Neuronal stem cell (in vitro differentiated cells): ENCODE data around the gene RSPH6A.

Experiments
- DNase-seq: peaks from one replicate; pipeline ENCODE4 v3.0.0-alpha.2; 2013; ENCODE audit warnings: low spot score
- H2AFZ ChIP-seq: one replicate; pipeline ENCODE4 v1.6.1; 2013; ENCODE audit warnings: mild to moderate bottlenecking, low read length, inconsistent platforms
- H2AK5ac ChIP-seq: 2 replicates; pipeline ENCODE4 v1.6.1; 2013; ENCODE audit warnings: low read depth, mild to moderate bottlenecking, inconsistent platforms, low read length, moderate library complexity, mixed read lengths
- H2BK120ac ChIP-seq: 2 replicates; pipeline ENCODE4 v1.6.1; 2013; ENCODE audit warnings: low read depth, mild to moderate bottlenecking, inconsistent platforms, low read length, moderate library complexity, mixed read lengths
- H2BK12ac ChIP-seq: one replicate; pipeline ENCODE4 v1.6.1; 2013; ENCODE audit warnings: low read length, inconsistent platforms
- H2BK15ac ChIP-seq: 2 replicates; pipeline ENCODE4 v1.6.1; 2013; ENCODE audit warnings: mild to moderate bottlenecking, low read length, inconsistent platforms, mixed read lengths
- H2BK5ac ChIP-seq: one replicate; pipeline ENCODE4 v1.6.1; 2013; ENCODE audit warnings: inconsistent platforms, mild to moderate bottlenecking, low read length, moderate library complexity
- H3K14ac ChIP-seq: one replicate; pipeline ENCODE4 v1.6.1; 2013; ENCODE audit warnings: low read length, inconsistent platforms
- H3K18ac ChIP-seq: 2 replicates; pipeline ENCODE4 v1.6.1; 2013; ENCODE audit warnings: low read length, inconsistent platforms
- H3K23ac ChIP-seq: 2 replicates; pipeline ENCODE4 v1.6.1; 2013; ENCODE audit warnings: low read depth, mild to moderate bottlenecking, mixed read lengths, low read length, inconsistent platforms; ENCODE audit not compliant: poor library complexity
- H3K27ac ChIP-seq: replicated peaks from 3 replicates; pipeline ENCODE4 v1.5.1; 2013; ENCODE audit warnings: low read length, inconsistent platforms
- H3K27me3 ChIP-seq, 3 experiments: 2 replicates each; pipeline ENCODE4 v1.6.1; 2013; ENCODE audit warnings: low read length in 3 of 3, mild to moderate bottlenecking in 2 of 3, inconsistent platforms in 1 of 3, low read depth in 1 of 3, mixed read lengths in 1 of 3, moderate library complexity in 1 of 3; ENCODE audit not compliant: control insufficient read depth in 3 of 3, insufficient read depth in 3 of 3
- H3K36me3 ChIP-seq, 2 donors: replicated peaks in 1 of 2; 2 replicates each; pipeline ENCODE4 v1.6.1; 2013; ENCODE audit warnings: low read length in 2 of 2; ENCODE audit not compliant: control insufficient read depth in 2 of 2, insufficient read depth in 2 of 2
- H3K4ac ChIP-seq: 2 replicates; pipeline ENCODE4 v1.6.1; 2013; ENCODE audit warnings: inconsistent platforms, mild to moderate bottlenecking, low read length, moderate library complexity
- H3K4me1 ChIP-seq, 2 donors: 1 replicate in 1 of 2; 2 replicates in 1 of 2; pipeline ENCODE4 v1.6.1; 2013; ENCODE audit warnings: low read length in 2 of 2, low read depth in 1 of 2; ENCODE audit not compliant: control insufficient read depth in 2 of 2, insufficient read depth in 1 of 2
- H3K4me2 ChIP-seq: one replicate; pipeline ENCODE4 v1.6.1; 2013; ENCODE audit warnings: mild to moderate bottlenecking, low read length, inconsistent platforms; ENCODE audit not compliant: insufficient read depth, poor library complexity, severe bottlenecking
- H3K4me3 ChIP-seq, 2 donors: 2 replicates each; pipeline ENCODE4 v1.5.1; 2013; ENCODE audit warnings: low read length in 2 of 2, mild to moderate bottlenecking in 2 of 2, inconsistent platforms in 1 of 2, moderate library complexity in 1 of 2
- H3K79me1 ChIP-seq: one replicate; pipeline ENCODE4 v1.6.1; 2013; ENCODE audit warnings: low read depth, mild to moderate bottlenecking, inconsistent platforms, low read length, moderate library complexity
- H3K9ac ChIP-seq: one replicate; pipeline ENCODE4 v1.6.1; 2013; ENCODE audit warnings: mild to moderate bottlenecking, low read depth, low read length, inconsistent platforms; ENCODE audit not compliant: poor library complexity
- H3K9me3 ChIP-seq, 2 donors: replicated peaks in 1 of 2; 2 replicates each; pipeline versions ENCODE3 to v1.6.1; 2013; ENCODE audit warnings: low read length in 2 of 2, mild to moderate bottlenecking in 2 of 2, inconsistent platforms in 1 of 2, low read depth in 1 of 2, mixed read lengths in 1 of 2, moderate library complexity in 1 of 2; ENCODE audit not compliant: control insufficient read depth in 2 of 2, insufficient read depth in 1 of 2
- H4K8ac ChIP-seq: one replicate; pipeline ENCODE4 v1.6.1; 2013; ENCODE audit warnings: low read depth, mild to moderate bottlenecking, inconsistent platforms, low read length, moderate library complexity
- H4K91ac ChIP-seq: one replicate; pipeline ENCODE4 v1.6.1; 2013; ENCODE audit warnings: low read length, low read depth, mild to moderate bottlenecking, inconsistent platforms; ENCODE audit not compliant: poor library complexity
- WGBS, 2 donors: extraction: QIAGEN DNeasy Blood & Tissue Kit; methylation state at CpG; one replicate each; pipeline ENCODE4 v1.1.7; 2013; ENCODE audit warnings: missing lambda C conversion rate in 2 of 2, mixed read lengths in 1 of 2; ENCODE audit not compliant: insufficient read length in 2 of 2, insufficient replicate concordance in 1 of 2; ENCODE audit errors: extremely low coverage in 2 of 2; 5-methylcytosine and 5-hydroxymethylcytosine counted together

RSPH6A gene

GRCh38 chr19:45762870-45763631 is 52.1 kb downstream of the RSPH6A start:
- no peak overlapping the region for H3K4me3 ChIP-seq
- H3K4me1 ChIP-seq, result peaks cover 24 to 25% of the 10 kb centered on the region in 2 donors
- H4K91ac ChIP-seq, result no peak overlapping the region
- H3K14ac ChIP-seq, result peak overlapping the region; percentile 76
- no peak for DNase-seq
- no peak overlapping the region for H3K4ac ChIP-seq
- H3K9ac ChIP-seq, result no peak overlapping the region
- H3K9me3 ChIP-seq, result no peaks in the 10 kb centered on the region
- H3K79me1 ChIP-seq, result peaks cover 20% of the 10 kb centered on the region
- no peak overlapping the region for H3K4me2 ChIP-seq
- peaks cover 0 to 11% of the 10 kb centered on the region in 2 donors for H3K36me3 ChIP-seq
- H2AFZ ChIP-seq, result no peak overlapping the region
- H4K8ac ChIP-seq, result no peak overlapping the region
- H2BK12ac ChIP-seq, result no peak overlapping the region
- no peak overlapping the region for H3K27ac ChIP-seq
- no CpG with 5 or more reads among the region's 15 CpGs for WGBS, 2 donors
- peak overlapping the region; percentile 83 for H2BK120ac ChIP-seq
- H3K18ac ChIP-seq, result peak overlapping the region; percentile 65
- H2BK15ac ChIP-seq, result peak overlapping the region; percentile 100
- peak overlapping the region; percentile 60 for H2BK5ac ChIP-seq
- peak overlapping the region; percentile 91 for H2AK5ac ChIP-seq
- peak overlapping the region; percentile 89 for H3K23ac ChIP-seq
- peaks cover 0 to 6% (median 0%) of the 10 kb centered on the region in 3 experiments for H3K27me3 ChIP-seq

- Histone ChIP-seq H3K27me3 (peaks cover 0 to 10% (median 0%) of the 10 kb centered on the region in 3 experiments), H2AK5ac (peak overlapping the region; percentile 89), H3K4me3 (no peak overlapping the region), H3K9ac (no peak overlapping the region), H2AFZ (peak overlapping the region; percentile 53), H3K79me1 (peaks cover 15% of the 10 kb centered on the region), H2BK12ac (peak overlapping the region; percentile 73), H3K4ac (no peak overlapping the region), H2BK15ac (peak overlapping the region; percentile 87), H3K9me3 (no peaks in the 10 kb centered on the region), H4K91ac (no peak overlapping the region), H3K27ac (no peak overlapping the region), H4K8ac (no peak overlapping the region), H2BK120ac (no peak overlapping the region), H3K4me1 (peaks cover 20 to 21% of the 10 kb centered on the region in 2 donors), H3K18ac (peak overlapping the region; percentile 35), H3K23ac (peak overlapping the region; percentile 8), H2BK5ac (peak overlapping the region; percentile 39), H3K4me2 (no peak overlapping the region), H3K14ac (no peak overlapping the region), H3K36me3 (peaks cover 0 to 11% of the 10 kb centered on the region in 2 donors)
- DNase-seq, result no peak
- WGBS, 2 donors, result no CpG with 5 or more reads among the region's 17 CpGs
Measured at GRCh38 chr19:45761714-45762113, 53.4 kb downstream of the RSPH6A start.

GRCh38 chr19:45758921-45759320 is 56.2 kb downstream of the RSPH6A start:
- H3K4ac ChIP-seq, result peak overlapping the region; percentile 84
- H3K27ac ChIP-seq, result no peak overlapping the region
- peaks cover 0 to 20% (median 0%) of the 10 kb centered on the region in 3 experiments for H3K27me3 ChIP-seq
- peak overlapping the region; percentile 64 for H3K18ac ChIP-seq
- no peak overlapping the region for H3K9ac ChIP-seq
- no peak overlapping the region for H3K4me2 ChIP-seq
- H2BK120ac ChIP-seq, result no peak overlapping the region
- no peak for DNase-seq
- H2AFZ ChIP-seq, result peak overlapping the region; percentile 5
- no peak overlapping the region for H4K91ac ChIP-seq
- H2BK5ac ChIP-seq, result peak overlapping the region; percentile 93
- H3K23ac ChIP-seq, result peak overlapping the region; percentile 31
- H3K9me3 ChIP-seq, result no peaks in the 10 kb centered on the region
- peak overlapping the region; percentile 87 for H2BK15ac ChIP-seq
- H3K4me3 ChIP-seq, result peak overlapping the region in 1 of 2 donors; percentile 11
- no peak overlapping the region for H4K8ac ChIP-seq
- no peaks in the 10 kb centered on the region for H3K36me3 ChIP-seq
- peak overlapping the region; percentile 97 for H2AK5ac ChIP-seq
- WGBS, 2 donors, result no CpG with 5 or more reads among the region's 9 CpGs
- peaks cover 3% of the 10 kb centered on the region in 2 donors for H3K4me1 ChIP-seq
- H3K14ac ChIP-seq, result no peak overlapping the region
- H3K79me1 ChIP-seq, result no peaks in the 10 kb centered on the region
- peak overlapping the region; percentile 58 for H2BK12ac ChIP-seq

- peaks cover 4 to 6% of the 10 kb centered on the region in 2 donors for H3K4me1 ChIP-seq
- H3K14ac ChIP-seq, result no peak overlapping the region
- no peak overlapping the region for H2BK15ac ChIP-seq
- H3K4me2 ChIP-seq, result no peak overlapping the region
- H4K8ac ChIP-seq, result no peak overlapping the region
- no peak overlapping the region for H3K4me3 ChIP-seq
- no peak for DNase-seq
- no peaks in the 10 kb centered on the region for H3K9me3 ChIP-seq
- peaks cover 0 to 20% (median 0%) of the 10 kb centered on the region in 3 experiments for H3K27me3 ChIP-seq
- H3K18ac ChIP-seq, result no peak overlapping the region
- no peaks in the 10 kb centered on the region for H3K79me1 ChIP-seq
- no peak overlapping the region for H2BK120ac ChIP-seq
- no peaks in the 10 kb centered on the region for H3K36me3 ChIP-seq
- no peak overlapping the region for H2AK5ac ChIP-seq
- H3K9ac ChIP-seq, result no peak overlapping the region
- no peak overlapping the region for H3K27ac ChIP-seq
- no peak overlapping the region for H2AFZ ChIP-seq
- H3K4ac ChIP-seq, result no peak overlapping the region
- no CpG with 5 or more reads among the region's 9 CpGs for WGBS, 2 donors
- H4K91ac ChIP-seq, result no peak overlapping the region
- H2BK12ac ChIP-seq, result no peak overlapping the region
- H3K23ac ChIP-seq, result no peak overlapping the region
- no peak overlapping the region for H2BK5ac ChIP-seq
Measured at GRCh38 chr19:45757695-45758094, 57.4 kb downstream of the RSPH6A start.
